ENCODE measurements around the gene TXNDC15. TPM values are rescaled to one million over a fixed set of nuclear protein-coding genes. Genes with fewer than 3 reads are reported as not detected.
"Not testable (repeated sequence)": the region's sequence is repeated elsewhere in the genome, so short reads cannot be mapped to it uniquely, and the experiment has no call there.

The TXNDC15 gene
- 62.2 and 64.4 TPM in 2 replicates for total RNA-seq (2014; rRNA removed; shearing (Covaris generic))

- peak; percentile 90 for DNase-seq (ENCODE audit: low read depth)
Observed at GRCh38 chr5:134873987-134874830, at the start of gene TXNDC15. TXNDC15 (plus strand) TSS chr5:134874371; CDS start chr5:134874428, 57 bp downstream.

DNA sequence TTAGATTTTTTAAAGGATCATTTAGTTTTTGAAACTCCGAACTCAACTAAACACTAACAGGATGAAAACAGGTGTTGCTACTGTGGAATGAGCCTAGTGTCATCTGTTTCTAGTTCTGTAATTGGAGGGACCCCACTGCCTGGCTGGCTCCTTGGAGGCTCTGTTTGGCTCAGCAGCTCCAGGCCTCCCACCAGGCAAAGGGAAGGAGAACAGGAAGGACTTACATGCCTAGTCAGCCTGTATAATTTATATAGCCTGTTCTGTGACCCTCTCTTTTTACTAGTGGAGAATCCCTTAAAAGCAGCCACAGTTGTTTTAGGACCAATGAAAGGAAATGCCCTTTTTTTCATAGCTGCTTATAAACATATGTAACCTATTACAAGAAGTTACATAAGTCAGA, 49.5 kb upstream of the TXNDC15 start:
- DNase-seq (ENCODE audit: low read depth), result no peak

- DNase-seq (ENCODE audit: low read depth), result no peak
Observed at GRCh38 chr5:134825212-134825611, 49.0 kb upstream of the TXNDC15 start.

DNA sequence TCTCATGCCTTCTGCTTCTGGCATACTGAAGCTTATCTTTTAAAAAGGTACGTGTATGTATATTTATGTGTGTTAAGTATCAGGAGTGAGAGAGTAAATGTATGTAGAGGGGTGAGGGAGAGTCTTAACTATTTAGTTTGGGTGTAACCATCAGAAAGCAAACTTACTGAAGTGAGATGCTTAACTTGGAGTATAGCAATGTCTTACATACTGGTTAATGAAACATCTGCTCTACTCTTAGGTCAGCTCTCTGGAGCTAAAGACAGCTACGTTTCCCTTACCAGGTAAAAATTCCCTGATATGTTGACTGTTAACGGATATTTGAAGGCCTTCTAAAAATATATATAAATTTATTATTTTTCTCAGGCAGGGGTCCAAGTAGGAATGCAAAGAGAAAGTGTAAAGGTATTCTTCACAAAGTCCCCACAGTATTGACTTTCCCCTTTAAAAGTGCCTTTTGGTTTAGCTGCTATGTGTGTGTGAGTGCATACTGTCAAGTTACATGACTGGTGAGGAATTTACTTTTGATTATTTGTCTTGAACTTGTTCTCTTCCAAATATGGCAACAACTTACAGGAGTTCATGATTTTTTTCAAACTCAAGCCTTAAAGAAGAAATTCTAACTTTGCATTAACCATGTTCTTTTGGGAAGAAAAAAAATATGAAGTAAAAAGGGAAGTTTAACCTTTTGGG, 40.7 kb upstream of the TXNDC15 start:
- DNase-seq (ENCODE audit: low read depth), result no peak

GRCh38 chr5:134835623-134836022, 38.5 kb upstream of the TXNDC15 start:
- no peak for DNase-seq (ENCODE audit: low read depth)

GRCh38 chr5:134837530-134838181, 36.5 kb upstream of the TXNDC15 start:
- no peak for DNase-seq (ENCODE audit: low read depth)

DNA sequence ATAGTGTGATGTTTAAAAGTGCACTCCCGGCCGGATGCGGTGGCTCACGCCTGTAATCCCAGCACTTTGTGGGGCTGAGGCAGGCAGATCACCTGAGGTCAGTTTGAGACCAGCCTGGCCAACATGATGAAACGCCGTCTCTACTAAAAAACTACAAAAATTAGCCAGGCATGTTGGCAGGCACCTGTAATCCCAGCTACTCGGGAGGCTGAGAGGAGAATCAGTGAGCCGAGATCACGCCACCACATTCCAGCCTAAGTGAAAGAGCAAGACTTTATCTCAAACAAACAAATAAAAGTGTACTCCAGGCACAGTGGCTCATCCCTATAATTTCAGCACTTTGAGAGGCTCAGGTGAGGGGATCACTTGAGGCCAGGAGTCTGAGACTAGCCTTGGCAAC, 35.8 kb upstream of the TXNDC15 start:
- not testable (repeated sequence) for DNase-seq (ENCODE audit: low read depth)

- no peak for DNase-seq (ENCODE audit: low read depth)
Observed at GRCh38 chr5:134840811-134841210, 33.4 kb upstream of the TXNDC15 start.

GRCh38 chr5:134844252-134844651, 29.9 kb upstream of the TXNDC15 start:
- no peak for DNase-seq (ENCODE audit: low read depth)

GRCh38 chr5:134845335-134845851, 28.8 kb upstream of the TXNDC15 start:
- peak; percentile 33 for DNase-seq (ENCODE audit: low read depth)

DNA sequence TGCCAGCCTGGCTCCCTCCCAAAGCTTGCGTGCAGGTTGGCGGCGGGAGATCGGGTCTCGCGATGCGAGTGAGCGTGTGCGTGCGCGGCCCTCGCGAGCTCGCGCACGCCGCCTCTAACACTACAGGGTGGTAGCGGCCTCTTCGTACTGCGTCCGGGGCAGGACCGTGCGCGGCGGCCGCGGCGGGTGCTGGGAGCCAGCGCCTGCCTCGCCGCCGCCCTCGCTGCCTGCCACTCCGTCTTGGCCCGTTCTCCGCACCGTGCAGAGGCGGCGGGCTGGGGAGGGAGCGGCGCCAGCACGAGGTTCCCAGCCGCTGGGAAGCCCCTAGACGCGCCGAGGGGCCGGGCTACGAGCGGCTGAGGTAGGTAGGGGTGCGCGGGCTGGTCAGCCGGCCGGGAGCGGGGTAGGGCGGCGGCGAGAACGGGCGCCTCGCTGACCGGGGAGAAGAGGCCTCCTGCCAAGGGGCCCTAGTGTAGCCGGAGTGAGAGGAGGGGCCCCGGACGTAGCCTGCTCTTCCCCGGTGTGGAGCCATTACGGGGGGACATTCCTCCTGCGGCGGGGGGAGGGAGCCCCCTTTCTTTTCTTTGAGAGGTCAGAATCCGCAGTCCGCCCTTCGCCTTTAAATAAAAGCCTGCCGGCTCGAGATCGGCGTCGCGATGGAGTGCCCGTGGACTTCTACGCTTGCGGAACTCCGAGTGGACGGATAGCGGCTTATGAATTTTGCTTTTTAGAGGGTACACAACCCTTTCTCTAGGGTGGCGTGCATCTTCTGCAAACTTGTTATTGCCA, 28.1 kb upstream of the TXNDC15 start, which contains the start of gene C5orf24:
Gene C5orf24 (plus strand): TSS at position 117 of the 789 bp plus-strand sequence. CDS start 8,933 bp downstream, outside the sequence.
- DNase-seq (ENCODE audit: low read depth), result peak; percentile 98

DNA sequence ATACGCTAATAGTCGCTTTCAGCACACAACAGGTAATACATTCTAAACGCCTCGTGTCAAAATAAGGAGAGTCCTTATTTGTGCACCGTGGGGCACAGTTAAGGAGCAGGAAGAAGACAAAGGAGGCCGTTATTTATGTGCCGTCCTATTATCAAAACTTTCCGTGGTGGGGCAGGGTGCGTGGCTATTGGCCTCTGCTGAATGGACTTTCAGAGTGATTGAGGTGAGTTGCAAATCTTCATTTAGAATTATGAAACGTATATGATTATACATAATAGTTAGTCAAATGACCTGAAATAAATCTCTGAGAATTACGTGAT, 27.6 kb upstream of the TXNDC15 start:
- DNase-seq (ENCODE audit: low read depth), result peak; percentile 25

GRCh38 chr5:134849434-134849933, 24.7 kb upstream of the TXNDC15 start:
- not testable (repeated sequence) for DNase-seq (ENCODE audit: low read depth)

DNA sequence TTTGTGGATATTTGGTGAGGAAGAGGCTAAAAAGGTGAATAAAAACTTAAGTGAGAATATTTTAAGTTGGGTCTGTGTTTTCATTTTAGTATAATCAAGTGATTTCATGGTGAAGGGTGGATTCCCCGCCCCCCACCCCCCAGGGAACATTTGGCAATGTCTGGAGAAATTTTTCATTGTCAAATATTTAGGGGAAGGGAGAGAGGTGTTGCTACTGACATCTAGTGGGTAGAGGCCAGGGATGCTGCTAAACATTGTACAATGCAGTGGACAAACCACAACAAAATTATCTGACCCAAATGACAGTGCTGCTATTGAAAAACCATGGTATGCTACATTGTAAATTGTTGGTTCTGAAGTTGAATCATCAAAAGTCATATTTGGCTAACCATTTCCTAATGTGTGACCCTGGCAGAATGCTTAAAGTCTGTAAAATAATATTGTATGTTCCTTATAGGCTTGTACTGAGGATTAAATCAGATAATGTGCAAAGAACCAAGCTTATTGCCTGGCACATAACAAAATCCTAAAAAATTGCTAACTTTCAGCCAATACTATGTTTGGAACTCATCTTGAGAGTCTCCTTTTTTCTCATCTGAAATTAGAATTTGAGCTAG, 22.8 kb upstream of the TXNDC15 start:
- peak; percentile 32 for DNase-seq (ENCODE audit: low read depth)

GRCh38 chr5:134856465-134856864, 17.7 kb upstream of the TXNDC15 start:
- not testable (repeated sequence) for DNase-seq (ENCODE audit: low read depth)

GRCh38 chr5:134857401-134857800, 16.8 kb upstream of the TXNDC15 start:
- no peak for DNase-seq (ENCODE audit: low read depth)

DNA sequence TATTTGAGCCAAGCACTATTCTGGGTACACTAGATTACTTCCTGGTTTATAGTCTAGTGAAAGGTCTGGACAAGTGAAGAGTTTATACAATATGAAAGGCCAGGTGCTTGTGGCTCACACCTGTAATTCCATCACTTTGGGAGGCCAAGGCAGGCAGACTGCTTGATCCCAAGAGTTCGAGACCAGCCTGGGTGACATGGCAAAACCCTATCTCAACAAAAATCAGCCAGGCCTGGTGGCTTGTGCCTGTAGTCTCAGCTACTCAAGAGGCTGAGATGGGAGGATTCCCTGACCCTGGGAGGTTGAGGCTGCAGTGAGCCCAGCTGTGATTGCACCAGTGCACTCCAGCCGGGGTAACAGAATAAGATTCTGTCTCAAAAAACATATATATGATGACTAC, 9.5 kb upstream of the TXNDC15 start:
- DNase-seq (ENCODE audit: low read depth), result no peak

DNA sequence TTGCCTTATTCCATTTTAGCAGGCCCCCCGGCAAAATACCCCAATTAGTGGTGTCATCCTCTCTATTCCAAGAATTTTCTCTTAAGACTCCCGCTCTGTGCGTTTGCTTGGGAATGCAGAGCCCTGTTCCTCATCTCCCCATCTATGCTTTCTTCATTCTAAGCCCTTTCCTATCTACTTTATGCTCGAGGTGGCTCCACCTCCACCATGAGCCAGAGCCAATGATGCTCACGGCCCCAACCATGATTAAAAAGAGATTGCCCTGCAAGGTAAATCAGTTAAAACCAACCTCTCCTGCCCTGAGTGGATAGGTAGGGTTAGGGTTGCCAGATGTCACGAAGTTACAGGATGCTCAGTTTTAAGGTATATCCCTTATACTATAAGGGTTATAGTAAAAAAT, 677 bp upstream of the TXNDC15 start:
- DNase-seq (ENCODE audit: low read depth), result no peak

GRCh38 chr5:134874831-134875655, 872 bp downstream of the TXNDC15 start:
- peak; percentile 70 for DNase-seq (ENCODE audit: low read depth)

DNA sequence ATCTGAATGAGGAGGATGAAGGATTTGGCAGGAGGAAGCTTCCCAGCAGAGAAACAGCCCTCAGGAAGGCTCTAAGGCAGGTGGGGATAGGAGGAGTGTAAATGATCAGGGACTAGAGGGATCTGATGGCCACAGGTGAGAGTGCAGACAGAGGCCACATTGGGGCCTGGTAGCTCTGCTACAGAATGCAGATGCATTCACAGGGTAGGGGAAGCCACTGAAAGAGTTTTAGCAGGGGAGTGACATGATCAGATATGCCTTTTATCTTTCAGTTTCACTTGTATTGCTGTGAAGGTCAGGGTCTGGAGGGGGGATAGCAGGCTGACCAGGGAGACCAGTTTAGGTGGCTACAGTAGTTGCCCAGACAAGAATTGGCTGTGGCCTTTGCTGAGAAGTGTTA, 3.0 kb downstream of the TXNDC15 start:
- no peak for DNase-seq (ENCODE audit: low read depth)

Measured in Daoy (cell line).